Heart left ventricle (tissue), 16 donors: Measurements from ENCODE around the gene MYH15. TPM values are rescaled to one million over a fixed set of nuclear protein-coding genes. Genes with fewer than 3 reads are reported as not detected.

Experiments
- ATAC-seq, 4 donors: fragments of 200-7000 bp; cut with Tn5 transposase; one replicate each; pipeline ENCODE4 v1.9.1; 2020 to 2022; ENCODE audit warnings: moderate library complexity in 4 of 4, mild to moderate bottlenecking in 3 of 4, moderate number of reproducible peaks in 1 of 4
- DNase-seq, 5 donors: peaks; one replicate each; pipeline ENCODE4 v3.0.0-alpha.2; 2020
- H3K27ac ChIP-seq, 12 donors: fragments of 200-600 bp; sonication (generic) in 4 of 12; one replicate each; pipeline versions ENCODE4 v1.5.0 to v1.8.0; 2016 to 2022; ENCODE audit warnings: mild to moderate bottlenecking in 2 of 12
- H3K27me3 ChIP-seq, 9 donors: fragments of 200-600 bp; sonication (generic) in 2 of 9; one replicate each; pipeline versions ENCODE4 v1.5.1 to v1.8.0; 2016 to 2022; ENCODE audit warnings: mild to moderate bottlenecking in 3 of 9
- H3K36me3 ChIP-seq, 9 donors: fragments of 200-600 bp; sonication (generic) in 2 of 9; one replicate each; pipeline versions ENCODE4 v1.5.0 to v1.8.0; 2018 to 2022; ENCODE audit warnings: mild to moderate bottlenecking in 2 of 9
- H3K4me1 ChIP-seq, 12 donors: fragments of 200-600 bp; sonication (generic) in 4 of 12; one replicate each; pipeline versions ENCODE4 v1.5.0 to v1.8.0; 2016 to 2022; ENCODE audit warnings: mild to moderate bottlenecking in 3 of 12
- H3K4me3 ChIP-seq, 12 donors: fragments of 200-600 bp; sonication (generic) in 4 of 12; one replicate each; pipeline versions ENCODE4 v1.5.0 to v1.8.0; 2017 to 2022; ENCODE audit warnings: mild to moderate bottlenecking in 9 of 12, moderate library complexity in 4 of 12
- H3K9me3 ChIP-seq, 12 donors: fragments of 200-600 bp; sonication (generic) in 4 of 12; one replicate each; pipeline versions ENCODE4 v1.5.0 to v1.8.0; 2016 to 2022; ENCODE audit warnings: mild to moderate bottlenecking in 1 of 12
- CTCF ChIP-seq, 12 donors: fragments of 200-600 bp; sonication (generic) in 4 of 12; IDR thresholded peaks; one replicate each; pipeline versions ENCODE4 v1.5.0 to v1.8.0; 2018 to 2022; ENCODE audit warnings: antibody characterized with exemption in 12 of 12, mild to moderate bottlenecking in 5 of 12
- POLR2A ChIP-seq, 2 donors: fragments of 450-650 bp; IDR thresholded peaks; one replicate each; pipeline ENCODE4 v1.6.1; 2017; ENCODE audit warnings: antibody characterized with exemption in 2 of 2, mild to moderate bottlenecking in 2 of 2, moderate library complexity in 2 of 2
- WGBS, 4 donors: extraction: QIAGEN DNeasy Blood & Tissue Kit in 2 of 4; methylation state at CpG; one replicate each; pipeline versions ENCODE4 v1.1.5 to v1.1.7; 2013 to 2018; 5-methylcytosine and 5-hydroxymethylcytosine counted together
- intact Hi-C, 10 donors: fragments of 100-400 bp; cut with DNase I; formaldehyde crosslinking; loops; one replicate each; pipeline versions ENCODE4 v1.11.1 to v1.14.2; 2022
- polyA plus RNA-seq, 2 donors: library from polyadenylated mRNA; stranded (reverse); fragments of 200-250 nt; gene quantifications; one replicate each; pipeline ENCODE4 v1.2.3, GENCODE V29; 2013
- total RNA-seq, 9 donors: library from RNA; depleted of rRNA in 2 of 9; stranded (reverse); fragments of >200 nt in 2 of 9; fragmentation: NEBNext Ultra II Directional in 3 of 9; extraction: Animal tissue kit (Norgen Biotek cat#: 25700) in 3 of 9; gene quantifications; one replicate each; pipeline versions ENCODE4 v1.1.0 to v1.2.4, GENCODE V29; 2016 to 2023
- donor health status: ischemic (EF 13 %, LVEDD 7.1; RV severe dilation, severe dysfunction).
- donor health status: healthy with polysubstance abuse.
- donor health status: DM: no; HTN: yes; CAD: no.
- donor health status: DM: no; HTN: no; CAD: no.
- donor health status: ischemic (EF 25% LVEDD 6.9; RV normal size, moderate dysfunction).
- donor health status: ischemic (EF 25% LVEDD 5.7; RV mildly dilated, moderate dysfunction).
- donor health status: healthy.
- donor health status: DM: yes; HTN: yes; CAD: no.
- donor health status: ischemic (EF 35%, LVEDD 5.7; RV mildly dilated, moderate dysfunction).
- donor health status: nonischemic (EF 11% LVEDD 7.7; RV severe dilation, severe dysfunction).
- donor health status: DM: yes; HTN: yes; CAD: no.
- donor health status: PGD.
- donor health status: ischemic (EF 29% LVEDD 5.4; RV normal size, mild dysfunction).
- donor health status: nonischemic (EF 23%, LVEDD 6.1; RV moderate dilation, normal function).

Gene MYH15
- total and polyA plus RNA-seq, 11 donors = 0.08 to 1.2 (median 0.27) TPM

- H3K4me1 ChIP-seq = peaks cover 0 to 8% (median 0%) of the 10 kb centered on the region in 12 donors
- intact Hi-C loops = loop anchor here in 7 of 10 donors (1.0 to 10.0 kb wide), 6 partner anchors 461 to 471 kb away; no protein-coding TSS in a partner anchor
- 71 to 86% (median 81%) methylated on average over 3 of the region's 3 CpGs for WGBS, 4 donors
- no peak overlapping the region for H3K27ac ChIP-seq
- peak in 1 of 4 donors; percentile 10 for ATAC-seq
- H3K9me3 ChIP-seq = no peaks in the 10 kb centered on the region
- TF ChIP-seq CTCF (IDR thresholded peaks at IDR 0.05) (no peak), POLR2A (IDR thresholded peaks at IDR 0.05) (no peak)
- H3K4me3 ChIP-seq = no peak overlapping the region
- H3K36me3 ChIP-seq = no peaks in the 10 kb centered on the region
- H3K27me3 ChIP-seq = no peaks in the 10 kb centered on the region
- DNase-seq = no peak
Measured at GRCh38 chr3:108406063-108406660, 104.2 kb downstream of the MYH15 start.

DNA sequence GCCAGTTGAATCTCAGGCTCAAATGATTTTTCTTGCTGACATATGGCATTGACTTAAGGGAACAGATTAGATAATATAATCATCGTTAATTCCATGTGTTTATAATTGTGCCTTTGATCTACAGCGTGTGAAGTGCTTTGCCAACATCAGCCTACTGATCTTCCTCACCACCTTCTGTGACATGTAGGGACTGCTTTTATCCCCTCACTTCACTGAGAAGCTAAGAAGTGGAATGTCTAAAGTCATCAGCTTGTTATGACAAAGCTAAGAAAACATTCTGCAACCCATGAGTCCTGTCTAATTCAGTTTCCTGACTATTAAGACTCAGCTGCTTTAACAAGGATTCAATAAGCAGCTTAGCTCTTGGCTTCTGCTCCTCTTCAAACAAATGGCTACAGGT, 106.0 kb downstream of the MYH15 start:
- 54 to 68% (median 67%) methylated on average over 2 of the region's 2 CpGs for WGBS, 4 donors
- Histone ChIP-seq H3K27ac (no peak overlapping the region), H3K4me3 (no peak overlapping the region), H3K36me3 (no peaks in the 10 kb centered on the region), H3K4me1 (peaks cover 0 to 8% (median 0%) of the 10 kb centered on the region in 12 donors), H3K9me3 (peaks cover 0 to 7% (median 0%) of the 10 kb centered on the region in 12 donors), H3K27me3 (no peaks in the 10 kb centered on the region)
- intact Hi-C loops = loop anchor here in 3 of 10 donors (10.0 kb wide), 2 partner anchors 460 to 470 kb away; no protein-coding TSS in a partner anchor
- DNase-seq = no peak
- no peak for ATAC-seq
- TF ChIP-seq CTCF (IDR thresholded peaks at IDR 0.05) = no peak
- TF ChIP-seq POLR2A (IDR thresholded peaks at IDR 0.05) = no peak

GRCh38 chr3:108403686-108404345, 106.6 kb downstream of the MYH15 start:
- ATAC-seq (no peak), DNase-seq (no peak)
- H3K36me3 ChIP-seq = no peaks in the 10 kb centered on the region
- H3K27me3 ChIP-seq = no peaks in the 10 kb centered on the region
- H3K9me3 ChIP-seq = peaks cover 0 to 7% (median 0%) of the 10 kb centered on the region in 12 donors
- peaks cover 0 to 8% (median 0%) of the 10 kb centered on the region in 12 donors for H3K4me1 ChIP-seq
- H3K27ac ChIP-seq = no peak overlapping the region
- WGBS, 4 donors = 64 to 74% (median 69%) methylated on average over 4 of the region's 4 CpGs
- no peak overlapping the region for H3K4me3 ChIP-seq
- TF ChIP-seq POLR2A (IDR thresholded peaks at IDR 0.05) = no peak
- no peak for TF ChIP-seq CTCF (IDR thresholded peaks at IDR 0.05)
- intact Hi-C loops = loop anchor here in 3 of 10 donors (10.0 kb wide), 2 partner anchors 459 to 469 kb away; no protein-coding TSS in a partner anchor

GRCh38 chr3:108403198-108403597, 107.2 kb downstream of the MYH15 start:
- no peak for ATAC-seq
- whole genome bisulfite sequencing, 4 donors = 57 to 72% (median 61%) methylated on average over 1 of the region's 1 CpG
- intact Hi-C loops = loop anchor here in 3 of 10 donors (10.0 kb wide), 2 partner anchors 458 to 468 kb away; no protein-coding TSS in a partner anchor
- H3K9me3 ChIP-seq = peaks cover 0 to 7% (median 0%) of the 10 kb centered on the region in 12 donors
- TF ChIP-seq CTCF (IDR thresholded peaks at IDR 0.05) (no peak), POLR2A (IDR thresholded peaks at IDR 0.05) (no peak)
- H3K4me3 ChIP-seq = no peak overlapping the region
- no peaks in the 10 kb centered on the region for H3K27me3 ChIP-seq
- H3K36me3 ChIP-seq = no peaks in the 10 kb centered on the region
- no peak for DNase-seq
- H3K4me1 ChIP-seq = peaks cover 0 to 8% (median 0%) of the 10 kb centered on the region in 12 donors
- no peak overlapping the region for H3K27ac ChIP-seq
